ENCODE results near the gene PPCS. TPM values are rescaled to one million over a fixed set of nuclear protein-coding genes. Genes with fewer than 3 reads are reported as not detected.
"Not testable (repeated sequence)": the region's sequence is repeated elsewhere in the genome, so short reads cannot be mapped to it uniquely, and the experiment has no call there.

Gene PPCS
- total and polyA plus RNA-seq, 5 donors, result 36.6 to 63.5 (median 41.9) TPM

GRCh38 chr1:42453386-42453785, 3.0 kb upstream of the PPCS start:
- DNase-seq (no peak), ATAC-seq (no peak)
- Histone ChIP-seq H3K4me3 (ENCODE audit: low read length) (no peak overlapping the region), H3K9me3 (ENCODE audit: control insufficient read depth, low read length) (no peaks in the 10 kb centered on the region), H3K4me1 (ENCODE audit: control insufficient read depth, insufficient read depth, low read length) (peaks cover 2% of the 10 kb centered on the region), H3K27ac (ENCODE audit: low read length) (no peak overlapping the region), H3K27me3 (ENCODE audit: control insufficient read depth, insufficient read depth) (no peaks in the 10 kb centered on the region)
- intact Hi-C loops (cut with DNase I), result no loop called here
- 85% methylated on average over 4 of the region's 4 CpGs for WGBS

- no peak overlapping the region for H3K27ac ChIP-seq (ENCODE audit: low read length)
- WGBS, result 94% methylated on average over 5 of the region's 5 CpGs
- ATAC-seq, result no peak
- H3K27me3 ChIP-seq (ENCODE audit: control insufficient read depth, insufficient read depth), result no peaks in the 10 kb centered on the region
- no peak for DNase-seq
- peaks cover 2% of the 10 kb centered on the region for H3K4me1 ChIP-seq (ENCODE audit: control insufficient read depth, insufficient read depth, low read length)
- intact Hi-C loops (cut with DNase I), result no loop called here
- no peak overlapping the region for H3K4me3 ChIP-seq (ENCODE audit: low read length)
- no peaks in the 10 kb centered on the region for H3K9me3 ChIP-seq (ENCODE audit: control insufficient read depth, low read length)
Observed at GRCh38 chr1:42454403-42454802, 1.9 kb upstream of the PPCS start.

GRCh38 chr1:42456754-42457089, 379 bp downstream of the PPCS start:
- peak overlapping the region; percentile 63 for H3K27ac ChIP-seq (ENCODE audit: low read length)
- peaks cover 2% of the 10 kb centered on the region for H3K4me1 ChIP-seq (ENCODE audit: control insufficient read depth, insufficient read depth, low read length)
- H3K9me3 ChIP-seq (ENCODE audit: control insufficient read depth, low read length), result no peaks in the 10 kb centered on the region
- H3K27me3 ChIP-seq (ENCODE audit: control insufficient read depth, insufficient read depth), result no peaks in the 10 kb centered on the region
- intact Hi-C loops (cut with DNase I), result no loop called here
- H3K4me3 ChIP-seq (ENCODE audit: low read length), result peak overlapping the region; percentile 80
- under 1% methylated on average over 23 of the region's 23 CpGs for WGBS
- ATAC-seq (peak; percentile 68 to 79), DNase-seq (peak in 2 of 3 donors; percentile 47 to 74)

- intact Hi-C loops (cut with DNase I), result no loop called here
Observed at GRCh38 chr1:42461196-42461595, 4.9 kb downstream of the PPCS start.

DNA sequence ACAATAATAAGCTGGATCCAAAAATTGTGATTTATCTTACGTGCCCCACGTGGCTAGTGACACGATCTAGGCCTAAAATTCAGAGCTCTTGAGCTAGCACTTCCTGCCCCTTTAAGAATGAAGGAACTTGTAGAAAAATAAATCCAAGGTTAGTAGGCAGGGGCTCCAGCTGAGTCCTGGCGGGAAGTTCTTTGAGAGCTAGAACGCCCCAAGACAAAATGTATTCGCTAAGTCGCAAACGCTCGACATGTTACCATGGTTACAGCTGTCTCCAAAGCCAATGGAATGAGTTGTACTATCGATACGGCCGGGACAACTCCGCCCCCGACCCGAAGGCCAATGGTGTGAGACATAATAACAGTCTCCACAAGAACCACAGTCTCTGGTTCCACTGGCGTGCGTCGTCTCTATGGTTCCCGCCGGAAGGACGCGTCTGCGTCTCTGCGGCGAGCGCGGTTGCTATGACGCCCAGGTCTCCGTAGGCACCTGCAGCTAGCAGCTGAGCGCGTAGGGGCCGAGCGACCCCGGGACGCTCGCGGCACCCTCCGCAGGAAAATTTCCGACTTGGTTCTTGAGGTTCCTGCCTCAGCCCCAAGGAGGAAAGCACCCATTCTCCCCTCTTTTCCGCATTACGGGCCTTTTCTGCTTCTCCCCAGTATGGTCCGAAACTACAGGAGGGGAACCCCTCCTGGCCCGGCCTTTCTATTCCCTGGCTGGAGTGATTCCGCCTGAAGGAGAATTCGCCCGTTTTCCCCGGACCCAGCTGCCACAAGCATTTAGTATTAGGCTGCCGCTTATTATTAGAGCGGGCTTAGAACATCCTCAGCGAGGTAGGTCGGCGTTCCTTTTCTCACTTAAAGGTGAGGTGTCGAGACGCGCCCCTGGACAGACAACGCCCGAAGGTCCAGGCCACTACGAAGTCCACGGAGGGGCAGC, 6.8 kb downstream of the PPCS start, which contains the start of gene CCDC30:
TSS of gene CCDC30 (plus strand) at position 459 of the 936 bp plus-strand sequence. CDS start 17,266 bp downstream, outside the sequence.
- under 1% methylated on average over 59 of the region's 59 CpGs for WGBS
- H3K4me1 ChIP-seq (ENCODE audit: control insufficient read depth, insufficient read depth, low read length), result no peaks in the 10 kb centered on the region
- H3K4me3 ChIP-seq (ENCODE audit: low read length), result peak within 1 kb of the TSS; percentile 59
- no peaks in the 10 kb centered on the region for H3K27me3 ChIP-seq (ENCODE audit: control insufficient read depth, insufficient read depth)
- ATAC-seq, result peak; percentile 100
- no peaks in the 10 kb centered on the region for H3K9me3 ChIP-seq (ENCODE audit: control insufficient read depth, low read length)
- no peak within 1 kb of the TSS for H3K27ac ChIP-seq (ENCODE audit: low read length)
- DNase-seq, result peak; percentile 96 to 98 (median 96)
- intact Hi-C loops (cut with DNase I), result no loop called here

More at GRCh38 chr1:42461196-42461595, 4.9 kb downstream of the PPCS start:
- H3K4me1 ChIP-seq (ENCODE audit: control insufficient read depth, insufficient read depth, low read length), result peaks cover 2% of the 10 kb centered on the region
- ATAC-seq (no peak), DNase-seq (no peak)
- H3K9me3 ChIP-seq (ENCODE audit: control insufficient read depth, low read length), result no peaks in the 10 kb centered on the region
- no peak overlapping the region for H3K27ac ChIP-seq (ENCODE audit: low read length)
- WGBS, result 83% methylated on average over 2 of the region's 2 CpGs
- H3K4me3 ChIP-seq (ENCODE audit: low read length), result no peak overlapping the region
- no peaks in the 10 kb centered on the region for H3K27me3 ChIP-seq (ENCODE audit: control insufficient read depth, insufficient read depth)

DNA sequence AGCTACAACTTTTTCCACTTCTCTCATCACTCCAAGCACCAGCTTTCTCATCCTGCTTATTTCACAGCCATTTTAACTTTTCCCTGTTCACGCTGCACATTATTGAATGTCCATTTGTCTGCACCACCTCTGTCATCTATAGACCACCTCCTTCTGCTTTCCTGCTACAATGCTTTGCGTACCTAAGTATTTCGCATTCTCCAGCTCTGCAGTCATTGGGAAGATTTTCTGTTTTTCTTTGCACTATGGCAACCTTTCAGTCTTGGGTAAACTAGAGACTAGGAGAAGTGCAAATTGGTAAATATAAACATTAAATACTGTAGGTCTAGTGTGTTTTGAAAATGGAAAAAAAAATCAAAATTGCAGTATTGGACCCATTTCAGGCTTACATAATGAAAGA, 7.6 kb downstream of the PPCS start:
- H3K9me3 ChIP-seq (ENCODE audit: control insufficient read depth, low read length), result no peaks in the 10 kb centered on the region
- no peak overlapping the region for H3K27ac ChIP-seq (ENCODE audit: low read length)
- intact Hi-C loops (cut with DNase I), result no loop called here
- no peaks in the 10 kb centered on the region for H3K27me3 ChIP-seq (ENCODE audit: control insufficient read depth, insufficient read depth)
- no peaks in the 10 kb centered on the region for H3K4me1 ChIP-seq (ENCODE audit: control insufficient read depth, insufficient read depth, low read length)
- WGBS, result 73% methylated on average over 3 of the region's 3 CpGs
- peak overlapping the region; percentile 59 for H3K4me3 ChIP-seq (ENCODE audit: low read length)
- ATAC-seq, result no peak
- no peak for DNase-seq

- Histone ChIP-seq H3K27ac (ENCODE audit: low read length) (no peak overlapping the region), H3K9me3 (ENCODE audit: control insufficient read depth, low read length) (no peaks in the 10 kb centered on the region), H3K4me3 (ENCODE audit: low read length) (no peak overlapping the region), H3K27me3 (ENCODE audit: control insufficient read depth, insufficient read depth) (no peaks in the 10 kb centered on the region), H3K4me1 (ENCODE audit: control insufficient read depth, insufficient read depth, low read length) (no peaks in the 10 kb centered on the region)
- ATAC-seq (no peak), DNase-seq (no peak)
- intact Hi-C loops (cut with DNase I), result no loop called here
- WGBS, result 86% methylated on average over 2 of the region's 2 CpGs
Observed at GRCh38 chr1:42466030-42466429, 9.7 kb downstream of the PPCS start.

GRCh38 chr1:42469727-42470126, 13.4 kb downstream of the PPCS start:
- no peak for DNase-seq
- WGBS, result 91% methylated on average over 2 of the region's 2 CpGs
- intact Hi-C loops (cut with DNase I), result no loop called here

DNA sequence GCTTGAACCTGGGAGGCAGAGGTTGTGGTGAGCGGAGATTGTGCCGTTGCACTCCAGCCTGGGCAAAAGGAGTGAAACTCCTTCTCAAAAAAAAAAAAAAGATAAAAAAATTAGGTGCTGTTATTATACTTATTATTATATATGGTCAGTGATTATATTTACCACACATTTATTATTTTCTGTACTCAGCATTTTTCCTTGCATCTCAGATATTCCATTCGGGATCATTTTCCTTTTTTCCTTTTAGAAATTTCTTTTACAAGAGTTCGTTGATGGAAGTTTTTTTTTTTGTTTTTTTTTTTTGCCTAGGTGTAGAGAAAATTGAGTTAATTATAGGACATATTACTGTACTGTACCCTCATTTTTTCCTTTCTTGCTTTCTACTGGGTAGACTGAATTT, 20.3 kb downstream of the PPCS start:
- Histone ChIP-seq H3K4me1 (ENCODE audit: control insufficient read depth, insufficient read depth, low read length) (no peaks in the 10 kb centered on the region), H3K27ac (ENCODE audit: low read length) (no peak overlapping the region), H3K27me3 (ENCODE audit: control insufficient read depth, insufficient read depth) (no peaks in the 10 kb centered on the region), H3K9me3 (ENCODE audit: control insufficient read depth, low read length) (no peaks in the 10 kb centered on the region), H3K4me3 (ENCODE audit: low read length) (no peak overlapping the region)
- DNase-seq (no peak), ATAC-seq (no peak)
- WGBS, result 87% methylated on average over 4 of the region's 4 CpGs
- intact Hi-C loops (cut with DNase I), result no loop called here

More at GRCh38 chr1:42469727-42470126, 13.4 kb downstream of the PPCS start:
- ATAC-seq, result no peak
- H3K9me3 ChIP-seq (ENCODE audit: control insufficient read depth, low read length), result no peaks in the 10 kb centered on the region
- H3K4me3 ChIP-seq (ENCODE audit: low read length), result no peak overlapping the region
- no peak overlapping the region for H3K27ac ChIP-seq (ENCODE audit: low read length)
- no peaks in the 10 kb centered on the region for H3K27me3 ChIP-seq (ENCODE audit: control insufficient read depth, insufficient read depth)
- no peaks in the 10 kb centered on the region for H3K4me1 ChIP-seq (ENCODE audit: control insufficient read depth, insufficient read depth, low read length)

DNA sequence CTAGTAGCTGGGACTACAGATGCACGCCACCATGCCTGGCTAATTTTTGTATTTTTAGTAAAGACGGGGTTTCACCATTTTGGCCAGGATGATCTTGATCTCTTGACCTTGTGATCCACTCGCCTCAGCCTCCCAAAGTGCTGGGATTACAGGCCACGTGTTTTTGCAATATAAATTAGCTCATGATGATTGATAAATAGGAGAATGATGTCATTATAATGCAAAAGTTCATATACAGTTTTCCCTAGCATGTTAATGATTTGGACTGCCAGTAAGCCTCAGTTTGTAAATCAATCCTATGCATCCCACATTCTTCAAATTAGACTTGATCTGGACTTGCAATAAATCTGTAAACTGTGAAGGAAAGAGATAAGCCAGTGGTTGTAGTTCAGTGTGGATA, 21.0 kb downstream of the PPCS start:
- WGBS, result 87% methylated on average over 4 of the region's 4 CpGs
- H3K4me1 ChIP-seq (ENCODE audit: control insufficient read depth, insufficient read depth, low read length); intact Hi-C loops (cut with DNase I); DNase-seq; H3K27ac ChIP-seq (ENCODE audit: low read length); ATAC-seq; H3K9me3 ChIP-seq (ENCODE audit: control insufficient read depth, low read length); H3K27me3 ChIP-seq (ENCODE audit: control insufficient read depth, insufficient read depth); H3K4me3 ChIP-seq (ENCODE audit: low read length): not testable (repeated sequence)

- no peak for ATAC-seq
- intact Hi-C loops (cut with DNase I), result no loop called here
- no peak for DNase-seq
- no peaks in the 10 kb centered on the region for H3K27me3 ChIP-seq (ENCODE audit: control insufficient read depth, insufficient read depth)
- H3K4me3 ChIP-seq (ENCODE audit: low read length), result no peak overlapping the region
- H3K4me1 ChIP-seq (ENCODE audit: control insufficient read depth, insufficient read depth, low read length), result no peaks in the 10 kb centered on the region
- 67% methylated on average over 3 of the region's 3 CpGs for WGBS
- H3K27ac ChIP-seq (ENCODE audit: low read length), result no peak overlapping the region
- no peaks in the 10 kb centered on the region for H3K9me3 ChIP-seq (ENCODE audit: control insufficient read depth, low read length)
Observed at GRCh38 chr1:42477775-42478174, 21.4 kb downstream of the PPCS start.
